HepG2 (cell line): ENCODE measurements around the gene IL17RA.

Experiments used
- CEBPB ChIP-seq: IDR thresholded peaks from 2 replicates; pipeline ENCODE4 v1.6.1; 2011; ENCODE audit warnings: low read depth, low read length, improper control_type of control experiment, borderline replicate concordance
- CTCF ChIP-seq: sonication (generic); formaldehyde crosslinking; IDR thresholded peaks from 2 replicates; pipeline ENCODE4 v1.5.0; 2020; ENCODE audit warnings: mild to moderate bottlenecking, missing genetic modification reagents, moderate library complexity
- JDP2 ChIP-seq: sonication (generic); formaldehyde crosslinking; IDR thresholded peaks from 2 replicates; pipeline ENCODE4 v1.8.1; 2022; ENCODE audit warnings: missing genetic modification reagents, borderline replicate concordance
- POLR2G ChIP-seq: fragments of 200-400 bp; formaldehyde crosslinking; IDR thresholded peaks from 2 replicates; pipeline ENCODE4 v1.6.1; 2018; ENCODE audit warnings: mild to moderate bottlenecking, low read depth, low read length, moderate library complexity
- ZNF367 ChIP-seq: sonication (generic); formaldehyde crosslinking; IDR thresholded peaks from 2 replicates; pipeline ENCODE4 v1.4.0; 2020; ENCODE audit warnings: missing genetic modification reagents, borderline replicate concordance

DNA sequence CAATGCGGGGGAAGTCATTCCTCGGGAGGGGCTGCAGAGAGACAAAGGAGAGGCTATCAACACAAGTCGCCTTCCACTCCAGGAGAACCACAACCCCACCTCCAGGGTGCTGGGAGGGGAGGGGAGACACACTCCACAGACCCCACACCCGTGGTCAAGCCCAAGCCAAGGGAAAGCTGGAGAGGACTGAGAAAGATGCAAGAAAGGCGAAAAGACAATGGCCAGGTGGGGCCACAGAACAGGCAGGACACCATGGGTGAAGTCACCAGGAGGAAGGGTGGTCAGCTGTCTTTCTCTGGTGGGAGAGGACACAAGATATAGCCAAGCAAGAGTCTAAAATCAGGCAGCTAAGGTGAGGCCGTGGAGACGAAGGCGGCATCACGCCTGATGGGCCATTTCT lies 58.3 kb downstream of the IL17RA start:
- TF ChIP-seq CTCF (no peak), POLR2G (no peak), CEBPB (no peak), JDP2 (CRISPR knock-in tag) (no peak), ZNF367 (no peak)
